ENCODE results near the gene MAPKBP1.

Gene MAPKBP1

GRCh38 chr15:41850482-41851166 is 76.3 kb downstream of the MAPKBP1 start:
- DNase-seq (ENCODE audit: low read depth in 2 of 2) = no peak

- no peak for DNase-seq (ENCODE audit: low read depth in 2 of 2)
Measured at GRCh38 chr15:41851167-41851523, 76.9 kb downstream of the MAPKBP1 start.

- no peak for DNase-seq (ENCODE audit: low read depth in 2 of 2)
Measured at GRCh38 chr15:41851755-41852370, 77.6 kb downstream of the MAPKBP1 start.

- no peak for DNase-seq (ENCODE audit: low read depth in 2 of 2)
Measured at GRCh38 chr15:41852736-41853590, 78.7 kb downstream of the MAPKBP1 start.

- no peak for DNase-seq (ENCODE audit: low read depth in 2 of 2)
Measured at GRCh38 chr15:41853831-41854230, 79.5 kb downstream of the MAPKBP1 start.

- no peak for DNase-seq (ENCODE audit: low read depth in 2 of 2)
Measured at GRCh38 chr15:41854443-41854842, 80.2 kb downstream of the MAPKBP1 start.

- DNase-seq (ENCODE audit: low read depth in 2 of 2) = no peak
Measured at GRCh38 chr15:41855261-41855961, 81.1 kb downstream of the MAPKBP1 start.

- DNase-seq (ENCODE audit: low read depth in 2 of 2) = no peak
Measured at GRCh38 chr15:41856262-41856661, 82.0 kb downstream of the MAPKBP1 start.

GRCh38 chr15:41856716-41857115 is 82.4 kb downstream of the MAPKBP1 start:
- no peak for DNase-seq (ENCODE audit: low read depth in 2 of 2)

- no peak for DNase-seq (ENCODE audit: low read depth in 2 of 2)
Measured at GRCh38 chr15:41857316-41857715, 83.0 kb downstream of the MAPKBP1 start.

- DNase-seq (ENCODE audit: low read depth in 2 of 2) = no peak
Measured at GRCh38 chr15:41858756-41859155, 84.5 kb downstream of the MAPKBP1 start.

GRCh38 chr15:41860049-41860828 is 86.0 kb downstream of the MAPKBP1 start:
- DNase-seq (ENCODE audit: low read depth in 2 of 2) = no peak

- DNase-seq (ENCODE audit: low read depth in 2 of 2) = no peak
Measured at GRCh38 chr15:41861736-41862356, 87.6 kb downstream of the MAPKBP1 start.

- no peak for DNase-seq (ENCODE audit: low read depth in 2 of 2)
Measured at GRCh38 chr15:41862515-41863116, 88.3 kb downstream of the MAPKBP1 start.

GRCh38 chr15:41865490-41866055 is 91.3 kb downstream of the MAPKBP1 start:
- DNase-seq (ENCODE audit: low read depth in 2 of 2) = no peak

GRCh38 chr15:41866263-41866703 is 92.0 kb downstream of the MAPKBP1 start:
- DNase-seq (ENCODE audit: low read depth in 2 of 2) = no peak

- no peak for DNase-seq (ENCODE audit: low read depth in 2 of 2)
Measured at GRCh38 chr15:41866872-41867579, 92.7 kb downstream of the MAPKBP1 start.

GRCh38 chr15:41868321-41868720 is 94.0 kb downstream of the MAPKBP1 start:
- no peak for DNase-seq (ENCODE audit: low read depth in 2 of 2)

Data from stimulated activated CD8-positive, alpha-beta memory T cell treated with anti-CD3 and anti-CD28 coated beads, Interleukin-7, amount 100 ng/mL, for 1 hour (primary cell).